MM.1S (cell line): ENCODE measurements around the gene ZFX.

Experiments used
- DNase-seq: peaks from one replicate; pipeline ENCODE4 v3.0.0-alpha.2; 2015
- H2AFZ ChIP-seq: fragments of 300-600 bp; sonication (generic); 2 replicates; pipeline ENCODE4 v1.6.0; 2016; ENCODE audit warnings: antibody characterized with exemption, low read length
- H3F3A ChIP-seq: fragments of 300-600 bp; sonication (generic); 2 replicates; pipeline ENCODE4 v1.6.1; 2016; ENCODE audit warnings: mild to moderate bottlenecking, antibody characterized with exemption, low read length, moderate library complexity, mixed read lengths; ENCODE audit not compliant: insufficient read depth
- H3K27ac ChIP-seq: fragments of 300-600 bp; sonication (generic); 2 replicates; pipeline ENCODE4 v1.5.1; 2016; ENCODE audit warnings: mild to moderate bottlenecking, low read length
- H3K27me3 ChIP-seq: fragments of 300-600 bp; sonication (generic); replicated peaks from 2 replicates; pipeline ENCODE4 v1.6.0; 2016; ENCODE audit warnings: low read length; ENCODE audit not compliant: insufficient read depth
- H3K36me3 ChIP-seq: fragments of 300-600 bp; sonication (generic); replicated peaks from 2 replicates; pipeline ENCODE4 v1.6.1; 2016; ENCODE audit warnings: mild to moderate bottlenecking, low read length, mixed read lengths; ENCODE audit not compliant: insufficient read depth
- H3K4me1 ChIP-seq: fragments of 300-600 bp; sonication (generic); 2 replicates; pipeline ENCODE4 v1.6.1; 2016; ENCODE audit warnings: low read length, mixed read lengths
- H3K4me2 ChIP-seq: fragments of 300-600 bp; sonication (generic); 2 replicates; pipeline ENCODE4 v1.6.0; 2016; ENCODE audit warnings: low read depth, low read length
- H3K4me3 ChIP-seq: fragments of 300-600 bp; sonication (generic); 2 replicates; pipeline ENCODE4 v1.5.1; 2016; ENCODE audit warnings: low read length, mixed read lengths
- H3K79me2 ChIP-seq: fragments of 300-600 bp; sonication (generic); 2 replicates; pipeline ENCODE4 v1.6.1; 2016; ENCODE audit warnings: mixed run types, low read length, mixed read lengths
- H3K9ac ChIP-seq: fragments of 300-600 bp; sonication (generic); 2 replicates; pipeline ENCODE4 v1.6.1; 2016; ENCODE audit warnings: low read length, mixed read lengths
- H3K9me2 ChIP-seq: fragments of 300-600 bp; sonication (generic); replicated peaks from 2 replicates; pipeline ENCODE4 v1.6.1; 2016; ENCODE audit warnings: mild to moderate bottlenecking, low read length, mixed read lengths; ENCODE audit not compliant: insufficient read depth
- H3K9me3 ChIP-seq: fragments of 300-600 bp; sonication (generic); replicated peaks from 2 replicates; pipeline ENCODE4 v1.6.1; 2016; ENCODE audit warnings: mild to moderate bottlenecking, low read length, mixed read lengths; ENCODE audit not compliant: insufficient read depth
- H4K20me1 ChIP-seq: fragments of 300-600 bp; sonication (generic); 2 replicates; pipeline ENCODE4 v1.6.1; 2016; ENCODE audit warnings: mild to moderate bottlenecking, low read length, moderate library complexity, mixed read lengths; ENCODE audit not compliant: insufficient read depth
- EZH2 ChIP-seq: fragments of 300-600 bp; sonication (generic); optimal IDR thresholded peaks from 2 replicates; pipeline ENCODE3; 2017; ENCODE audit warnings: low read depth, mild to moderate bottlenecking, antibody characterized with exemption, low read length, mixed read lengths
- EZH2phosphoT487 ChIP-seq: fragments of 300-600 bp; sonication (generic); IDR thresholded peaks from 2 replicates; pipeline ENCODE4 v1.6.1; 2018; ENCODE audit warnings: antibody characterized with exemption, low read length
- TF ChIP-seq, protein P1 (sequence below): fragments of 300-600 bp; sonication (generic); IDR thresholded peaks from 2 replicates; pipeline ENCODE4 v1.5.1; 2016; ENCODE audit warnings: antibody characterized with exemption, low read length, mixed read lengths

Gene ZFX

DNA sequence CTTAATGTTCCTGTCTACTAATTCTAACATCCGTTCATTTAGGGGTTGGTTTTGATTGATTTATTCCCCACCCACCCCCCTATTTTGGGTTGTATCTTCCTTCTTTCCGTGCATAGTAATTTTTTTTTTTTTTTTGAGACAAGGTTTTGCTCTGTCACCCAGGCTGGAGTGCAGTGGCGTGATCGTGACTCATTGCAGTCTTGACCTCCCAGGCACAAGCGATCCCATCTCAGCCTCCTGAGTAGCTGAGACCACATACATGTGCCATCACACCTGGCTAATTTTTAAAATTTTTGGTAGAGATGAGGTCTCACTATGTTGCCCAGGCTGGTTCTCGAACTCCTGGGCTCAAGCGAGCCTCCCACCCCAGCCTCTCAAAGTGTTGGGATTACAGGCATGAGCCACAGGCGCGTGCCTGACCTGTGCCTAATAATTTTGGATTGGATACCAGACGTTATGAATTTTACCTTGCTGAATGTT, 79.9 kb downstream of the ZFX start:
- Histone ChIP-seq H3K4me1 (no peaks in the 10 kb centered on the region), H3K9me3 (no peaks in the 10 kb centered on the region), H3K36me3 (no peaks in the 10 kb centered on the region), H3K79me2 (no peaks in the 10 kb centered on the region), H3K4me2 (no peak overlapping the region), H4K20me1 (no peaks in the 10 kb centered on the region), H3K27me3 (no peaks in the 10 kb centered on the region), H3K9me2 (no peaks in the 10 kb centered on the region), H3K4me3 (no peak overlapping the region), H3K9ac (no peak overlapping the region), H3K27ac (no peak overlapping the region), H3F3A (no peaks in the 10 kb centered on the region), H2AFZ (no peak overlapping the region)
- TF ChIP-seq EZH2: no peak
- TF ChIP-seq, protein P1, sequence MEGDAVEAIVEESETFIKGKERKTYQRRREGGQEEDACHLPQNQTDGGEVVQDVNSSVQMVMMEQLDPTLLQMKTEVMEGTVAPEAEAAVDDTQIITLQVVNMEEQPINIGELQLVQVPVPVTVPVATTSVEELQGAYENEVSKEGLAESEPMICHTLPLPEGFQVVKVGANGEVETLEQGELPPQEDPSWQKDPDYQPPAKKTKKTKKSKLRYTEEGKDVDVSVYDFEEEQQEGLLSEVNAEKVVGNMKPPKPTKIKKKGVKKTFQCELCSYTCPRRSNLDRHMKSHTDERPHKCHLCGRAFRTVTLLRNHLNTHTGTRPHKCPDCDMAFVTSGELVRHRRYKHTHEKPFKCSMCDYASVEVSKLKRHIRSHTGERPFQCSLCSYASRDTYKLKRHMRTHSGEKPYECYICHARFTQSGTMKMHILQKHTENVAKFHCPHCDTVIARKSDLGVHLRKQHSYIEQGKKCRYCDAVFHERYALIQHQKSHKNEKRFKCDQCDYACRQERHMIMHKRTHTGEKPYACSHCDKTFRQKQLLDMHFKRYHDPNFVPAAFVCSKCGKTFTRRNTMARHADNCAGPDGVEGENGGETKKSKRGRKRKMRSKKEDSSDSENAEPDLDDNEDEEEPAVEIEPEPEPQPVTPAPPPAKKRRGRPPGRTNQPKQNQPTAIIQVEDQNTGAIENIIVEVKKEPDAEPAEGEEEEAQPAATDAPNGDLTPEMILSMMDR: no peak
- no peak for TF ChIP-seq EZH2phosphoT487
- no peak for DNase-seq

DNA sequence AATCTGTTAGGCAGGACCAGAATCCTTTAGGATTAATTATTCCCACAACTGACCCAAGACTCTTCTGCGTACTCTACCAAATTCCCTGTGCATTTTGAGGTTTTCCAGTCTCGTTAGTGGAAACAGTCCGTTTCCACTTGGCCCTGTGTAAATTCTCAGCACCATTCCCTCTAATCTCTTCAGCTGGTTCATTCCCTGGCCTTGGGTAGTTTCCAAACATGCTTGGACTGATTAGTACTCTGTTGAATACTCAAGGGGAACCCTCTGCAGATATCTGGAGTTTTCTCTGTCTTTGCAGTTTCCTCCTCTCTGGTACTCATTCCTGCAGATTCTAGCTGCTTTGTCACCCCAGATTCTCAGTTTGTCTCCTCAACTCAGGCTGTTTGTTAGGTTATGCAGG, 80.4 kb downstream of the ZFX start:
- Histone ChIP-seq H2AFZ (no peak overlapping the region), H4K20me1 (no peaks in the 10 kb centered on the region), H3K36me3 (no peaks in the 10 kb centered on the region), H3K27me3 (no peaks in the 10 kb centered on the region), H3K4me3 (no peak overlapping the region), H3K9me2 (no peaks in the 10 kb centered on the region), H3F3A (0 out of 2 replicates have a peak, but pooled peaks cover under 1% of the 10 kb centered on the region), H3K9ac (no peak overlapping the region), H3K79me2 (no peaks in the 10 kb centered on the region), H3K4me2 (no peak overlapping the region), H3K9me3 (no peaks in the 10 kb centered on the region), H3K4me1 (0 out of 2 replicates have a peak, but pooled peaks cover 2% of the 10 kb centered on the region), H3K27ac (no peak overlapping the region)
- DNase-seq: no peak
- no peak for TF ChIP-seq EZH2
- no peak for TF ChIP-seq EZH2phosphoT487
- TF ChIP-seq, protein P1: no peak

DNA sequence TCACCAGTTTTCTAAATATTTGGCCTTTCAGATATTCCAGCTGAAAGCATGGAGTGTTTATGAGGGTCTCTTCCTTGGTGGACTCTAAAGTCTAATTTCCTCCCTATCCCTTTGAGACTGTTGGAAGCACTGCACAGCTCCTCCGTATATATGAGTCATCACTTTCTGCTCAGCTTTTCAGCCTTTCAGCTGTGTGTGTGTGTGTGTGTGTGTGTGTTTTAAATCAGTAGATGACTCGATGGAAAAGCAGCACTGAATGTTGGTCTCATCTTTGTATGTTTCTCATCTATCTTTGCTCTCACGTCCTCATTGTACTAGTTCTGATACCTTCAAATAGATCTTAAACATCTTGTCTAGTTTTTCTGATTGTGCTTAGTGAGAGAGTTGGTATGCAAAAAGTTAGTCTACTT, 81.6 kb downstream of the ZFX start:
- H3K9me2 ChIP-seq: no peaks in the 10 kb centered on the region
- H2AFZ ChIP-seq: no peak overlapping the region
- H3K36me3 ChIP-seq: no peaks in the 10 kb centered on the region
- H3F3A ChIP-seq: 0 out of 2 replicates have a peak, but pooled peaks cover 3% of the 10 kb centered on the region
- no peaks in the 10 kb centered on the region for H3K9me3 ChIP-seq
- H4K20me1 ChIP-seq: no peaks in the 10 kb centered on the region
- H3K27ac ChIP-seq: no peak overlapping the region
- peaks cover 7% of the 10 kb centered on the region; the same call in 1 of the 2 replicates for H3K4me1 ChIP-seq
- TF ChIP-seq, protein P1: no peak
- TF ChIP-seq EZH2phosphoT487 (no peak), EZH2 (no peak)
- DNase-seq: no peak
- H3K79me2 ChIP-seq: no peaks in the 10 kb centered on the region
- no peak overlapping the region for H3K4me2 ChIP-seq
- no peak overlapping the region for H3K9ac ChIP-seq
- H3K4me3 ChIP-seq: no peak overlapping the region
- no peaks in the 10 kb centered on the region for H3K27me3 ChIP-seq
